ENCODE results near the gene HS6ST2.

The HS6ST2 gene

GRCh38 chrX:132837126-132837525 is 121.3 kb downstream of the HS6ST2 start (continued):
- TF ChIP-seq ZXDB (tag by site-specific recombination; IDR thresholded peaks at IDR 0.05) (peak; percentile 59), ZNF76 (tag by site-specific recombination; IDR thresholded peaks at IDR 0.05; ENCODE audit: borderline replicate concordance, low read depth) (0 out of 2 replicates have a peak, but pooled peaks have one; percentile 27), OSR2 (tag by site-specific recombination; IDR thresholded peaks at IDR 0.05) (peak; percentile 87), ZNF501 (tag by site-specific recombination; IDR thresholded peaks at IDR 0.05) (peak; percentile 32; the same call in 1 of the 2 replicates), PRDM6 (tag by site-specific recombination; IDR thresholded peaks at IDR 0.05) (peak; percentile 88), ZNF624 (tag by site-specific recombination; IDR thresholded peaks at IDR 0.05) (no peak), ATF2 (tag by site-specific recombination; IDR thresholded peaks at IDR 0.05; ENCODE audit: low read depth) (no peak), ZBTB1 (tag by site-specific recombination; IDR thresholded peaks at IDR 0.05) (0 out of 2 replicates have a peak, but pooled peaks have one; percentile 32), ZNF366 (tag by site-specific recombination; conservative IDR thresholded peaks at IDR 0.05) (peak; percentile 78), ZNF114 (tag by site-specific recombination; IDR thresholded peaks at IDR 0.05) (no peak), ZNF660 (tag by site-specific recombination; IDR thresholded peaks at IDR 0.05) (0 out of 2 replicates have a peak, but pooled peaks have one; percentile 53), KLF9 (tag by site-specific recombination; IDR thresholded peaks at IDR 0.05; ENCODE audit: low read depth) (no peak), ZNF548 (tag by site-specific recombination; IDR thresholded peaks at IDR 0.05) (no peak), ZNF518A (tag by site-specific recombination; conservative IDR thresholded peaks at IDR 0.05; ENCODE audit: low read depth) (no peak), ZNF585B (tag by site-specific recombination; IDR thresholded peaks at IDR 0.05) (no peak), ZFP69B (tag by site-specific recombination; IDR thresholded peaks at IDR 0.05) (peak; percentile 48; the same call in 1 of the 2 replicates), RBAK (tag by site-specific recombination; IDR thresholded peaks at IDR 0.05) (no peak), GFI1B (tag by site-specific recombination; IDR thresholded peaks at IDR 0.05) (peak; percentile 88), ZBTB48 (tag by site-specific recombination; IDR thresholded peaks at IDR 0.05) (no peak), SP7 (tag by site-specific recombination; IDR thresholded peaks at IDR 0.05) (peak; percentile 74), PRDM4 (tag by site-specific recombination; IDR thresholded peaks at IDR 0.05) (peak; percentile 52), ZNF600 (tag by site-specific recombination; IDR thresholded peaks at IDR 0.05) (peak; percentile 64), ZNF785 (tag by site-specific recombination; IDR thresholded peaks at IDR 0.05) (no peak)
- TF ChIP-seq, protein P1, sequence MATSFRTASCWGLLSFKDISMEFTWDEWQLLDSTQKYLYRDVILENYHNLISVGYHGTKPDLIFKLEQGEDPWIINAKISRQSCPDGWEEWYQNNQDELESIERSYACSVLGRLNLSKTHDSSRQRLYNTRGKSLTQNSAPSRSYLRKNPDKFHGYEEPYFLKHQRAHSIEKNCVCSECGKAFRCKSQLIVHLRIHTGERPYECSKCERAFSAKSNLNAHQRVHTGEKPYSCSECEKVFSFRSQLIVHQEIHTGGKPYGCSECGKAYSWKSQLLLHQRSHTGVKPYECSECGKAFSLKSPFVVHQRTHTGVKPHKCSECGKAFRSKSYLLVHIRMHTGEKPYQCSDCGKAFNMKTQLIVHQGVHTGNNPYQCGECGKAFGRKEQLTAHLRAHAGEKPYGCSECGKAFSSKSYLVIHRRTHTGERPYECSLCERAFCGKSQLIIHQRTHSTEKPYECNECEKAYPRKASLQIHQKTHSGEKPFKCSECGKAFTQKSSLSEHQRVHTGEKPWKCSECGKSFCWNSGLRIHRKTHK (tag by site-specific recombination; IDR thresholded peaks at IDR 0.05): no peak
- TF ChIP-seq, protein P2, sequence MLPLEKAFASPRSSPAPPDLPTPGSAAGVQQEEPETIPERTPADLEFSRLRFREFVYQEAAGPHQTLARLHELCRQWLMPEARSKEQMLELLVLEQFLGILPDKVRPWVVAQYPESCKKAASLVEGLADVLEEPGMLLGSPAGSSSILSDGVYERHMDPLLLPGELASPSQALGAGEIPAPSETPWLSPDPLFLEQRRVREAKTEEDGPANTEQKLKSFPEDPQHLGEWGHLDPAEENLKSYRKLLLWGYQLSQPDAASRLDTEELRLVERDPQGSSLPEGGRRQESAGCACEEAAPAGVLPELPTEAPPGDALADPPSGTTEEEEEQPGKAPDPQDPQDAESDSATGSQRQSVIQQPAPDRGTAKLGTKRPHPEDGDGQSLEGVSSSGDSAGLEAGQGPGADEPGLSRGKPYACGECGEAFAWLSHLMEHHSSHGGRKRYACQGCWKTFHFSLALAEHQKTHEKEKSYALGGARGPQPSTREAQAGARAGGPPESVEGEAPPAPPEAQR (tag by site-specific recombination; IDR thresholded peaks at IDR 0.05): no peak
- TF ChIP-seq, protein P3, sequence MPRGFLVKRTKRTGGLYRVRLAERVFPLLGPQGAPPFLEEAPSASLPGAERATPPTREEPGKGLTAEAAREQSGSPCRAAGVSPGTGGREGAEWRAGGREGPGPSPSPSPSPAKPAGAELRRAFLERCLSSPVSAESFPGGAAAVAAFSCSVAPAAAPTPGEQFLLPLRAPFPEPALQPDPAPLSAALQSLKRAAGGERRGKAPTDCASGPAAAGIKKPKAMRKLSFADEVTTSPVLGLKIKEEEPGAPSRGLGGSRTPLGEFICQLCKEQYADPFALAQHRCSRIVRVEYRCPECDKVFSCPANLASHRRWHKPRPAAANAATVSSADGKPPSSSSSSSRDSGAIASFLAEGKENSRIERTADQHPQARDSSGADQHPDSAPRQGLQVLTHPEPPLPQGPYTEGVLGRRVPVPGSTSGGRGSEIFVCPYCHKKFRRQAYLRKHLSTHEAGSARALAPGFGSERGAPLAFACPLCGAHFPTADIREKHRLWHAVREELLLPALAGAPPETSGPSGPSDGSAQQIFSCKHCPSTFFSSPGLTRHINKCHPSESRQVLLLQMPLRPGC (tag by site-specific recombination; IDR thresholded peaks at IDR 0.05): peak; percentile 46; the same call in 1 of the 2 replicates
